Right renal cortex interstitium (tissue), 3 donors: ENCODE data around the gene KAT6B. TPM values are rescaled to one million over a fixed set of nuclear protein-coding genes. Genes with fewer than 3 reads are reported as not detected.

Experiments
- DNase-seq, 3 donors: peaks; one replicate each; pipeline ENCODE4 v3.0.0-alpha.2; 2013; ENCODE audit warnings: low read depth in 3 of 3, low spot score in 2 of 3
- polyA plus RNA-seq, 3 donors: library from polyadenylated mRNA; unstranded; fragments of 120-200 nt; gene quantifications; one replicate each; pipeline ENCODE4 v1.2.1, GENCODE V29; 2013; ENCODE audit not compliant: insufficient read length in 3 of 3

The KAT6B gene
- polyA plus RNA-seq, 3 donors, result 43.6 to 47.8 (median 45.9) TPM

DNA sequence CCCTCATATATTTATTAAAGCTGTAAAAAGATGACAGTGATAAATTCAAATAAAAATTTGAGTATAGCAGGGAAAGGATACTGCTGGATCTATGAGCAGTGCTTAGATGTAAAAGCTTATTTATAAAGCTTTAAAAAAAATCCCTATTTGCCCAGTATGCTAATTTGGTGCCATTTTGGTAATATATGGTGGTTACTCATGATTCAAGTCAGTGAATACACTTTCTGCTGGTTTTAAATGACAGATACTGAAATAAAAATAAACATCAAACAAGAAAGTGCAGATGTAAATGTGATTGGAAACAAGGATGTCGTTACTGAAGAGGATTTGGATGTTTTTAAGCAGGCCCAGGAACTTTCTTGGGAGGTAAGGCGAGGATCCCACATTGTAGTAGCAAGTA, 150.7 kb downstream of the KAT6B start:
- no peak for DNase-seq

GRCh38 chr10:74977913-74978847, 151.8 kb downstream of the KAT6B start:
- DNase-seq, result no peak

GRCh38 chr10:74981831-74982633, 155.6 kb downstream of the KAT6B start:
- no peak for DNase-seq

DNA sequence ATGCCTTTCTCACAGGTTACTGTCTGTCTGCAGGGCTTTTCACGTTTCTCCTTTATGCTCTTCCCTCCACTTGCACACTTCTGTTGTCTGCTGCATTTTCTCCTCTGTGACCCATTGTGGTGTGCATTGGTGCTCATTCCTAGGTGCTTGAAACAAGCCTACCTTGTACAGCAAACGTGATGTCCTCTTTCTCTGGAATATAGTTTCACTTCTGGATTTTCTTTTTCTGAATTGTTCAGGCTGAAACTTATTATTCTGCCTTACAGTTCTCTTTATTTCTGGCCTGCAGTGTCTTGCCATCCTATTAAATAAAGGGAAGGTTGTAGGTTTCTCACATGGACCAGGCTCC, 156.2 kb downstream of the KAT6B start:
- no peak for DNase-seq

DNA sequence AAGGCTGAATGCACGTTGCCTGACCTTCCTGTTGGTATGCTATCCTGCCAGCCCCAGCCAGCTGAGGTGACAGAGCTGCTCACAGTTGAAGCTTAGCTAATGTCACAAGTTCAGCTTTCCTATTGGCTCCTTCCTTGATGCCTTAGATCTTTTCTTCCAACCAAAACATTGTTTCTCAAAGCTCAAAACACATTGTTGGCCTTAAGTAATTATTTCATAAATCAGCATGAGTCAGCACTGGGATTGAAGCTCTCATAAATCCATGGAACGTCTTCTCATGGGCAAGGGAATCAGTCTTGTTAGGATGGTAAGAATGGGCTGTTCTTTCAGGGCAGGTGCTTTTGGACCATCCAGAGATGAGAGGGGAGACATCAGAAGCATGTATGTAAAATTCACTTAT, 157.0 kb downstream of the KAT6B start:
- DNase-seq, result no peak

GRCh38 chr10:74987339-74988053, 161.1 kb downstream of the KAT6B start:
- DNase-seq, result no peak

DNA sequence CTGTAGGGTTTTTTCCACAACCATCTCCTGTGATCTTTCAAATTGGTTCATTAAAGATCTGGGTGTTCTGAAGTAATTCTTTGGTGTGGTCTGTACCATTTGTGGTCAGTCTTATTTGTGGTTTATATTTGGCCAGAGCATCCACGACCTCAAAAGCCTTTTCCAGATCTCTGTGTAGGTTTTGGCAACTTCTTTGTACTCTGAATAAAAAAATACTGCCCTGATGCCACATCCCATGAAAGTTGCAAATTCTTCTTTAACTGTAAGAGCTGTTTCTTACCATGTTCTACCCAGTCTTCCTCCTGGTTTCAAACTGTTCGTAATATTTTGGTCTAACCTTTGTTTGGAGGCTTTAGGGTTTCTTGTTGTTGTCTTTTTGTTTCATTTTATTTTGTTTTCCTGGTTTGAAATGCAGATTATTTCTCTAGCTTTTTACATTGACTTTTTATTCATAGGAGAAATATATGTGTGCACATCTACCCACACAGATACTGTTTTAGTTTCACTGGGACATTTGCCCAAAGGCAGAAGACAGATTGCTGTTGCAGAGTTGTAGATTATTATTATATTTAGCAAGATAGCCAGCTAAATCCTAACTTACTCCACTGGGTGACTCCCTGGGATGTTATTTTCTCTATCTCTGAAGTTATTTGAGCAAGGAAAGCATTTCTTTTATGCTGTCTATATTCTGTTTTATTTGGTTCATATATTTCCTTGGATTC, 161.8 kb downstream of the KAT6B start:
- no peak for DNase-seq

DNA sequence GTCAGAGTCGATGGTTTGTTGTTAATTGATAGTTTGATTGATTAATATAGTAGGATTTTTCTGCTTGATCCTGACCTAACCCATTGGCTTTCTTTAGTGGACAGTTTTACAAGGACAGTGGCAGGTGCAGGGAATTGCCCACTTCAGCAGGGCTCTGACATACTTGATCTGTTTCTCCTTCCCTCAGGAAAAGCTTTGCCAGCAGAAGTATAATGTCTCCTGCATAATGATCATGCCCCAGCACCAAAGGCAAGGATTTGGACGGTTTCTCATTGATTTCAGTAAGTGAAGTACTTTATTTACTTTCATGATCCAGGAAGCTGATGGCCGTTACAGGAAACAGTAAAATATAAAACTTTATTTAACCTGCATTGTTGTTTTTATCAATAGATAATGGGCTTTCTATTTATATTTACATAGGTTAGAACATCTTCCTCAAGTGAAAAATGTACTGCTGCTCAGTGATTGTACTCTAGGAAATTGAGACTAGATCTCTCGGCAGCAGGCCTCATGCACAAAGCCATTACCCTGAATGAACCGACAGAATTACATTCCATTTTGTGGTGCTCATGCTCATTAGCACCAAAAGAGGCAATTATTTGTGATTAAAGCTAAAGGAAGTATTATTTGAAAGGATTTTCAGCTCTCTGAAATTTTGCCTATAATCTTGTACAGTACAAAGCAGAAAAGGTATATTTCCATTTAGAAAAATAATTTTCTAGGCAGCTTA, 162.6 kb downstream of the KAT6B start:
- no peak for DNase-seq

- DNase-seq, result no peak
Observed at GRCh38 chr10:74991435-74991834, 165.0 kb downstream of the KAT6B start.

DNA sequence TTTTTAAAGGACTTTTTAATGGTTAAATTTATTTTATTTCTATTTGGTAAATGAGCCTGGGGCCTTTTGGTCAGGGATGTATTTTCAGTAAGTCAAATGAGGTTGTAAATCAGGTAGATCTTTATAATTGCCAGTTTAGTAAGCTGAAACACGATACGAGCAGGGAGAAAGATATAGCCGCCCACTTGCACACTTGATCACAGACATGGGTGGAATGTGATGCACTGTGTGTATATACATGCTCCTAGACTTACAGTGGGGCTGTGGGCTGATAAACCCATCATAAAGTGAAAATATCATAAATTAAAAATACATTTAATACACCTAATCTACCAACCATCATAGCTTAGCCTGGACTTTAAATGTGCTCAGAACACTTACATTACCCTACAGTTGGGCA, 165.7 kb downstream of the KAT6B start:
- no peak for DNase-seq

GRCh38 chr10:74993649-74994048, 167.2 kb downstream of the KAT6B start:
- DNase-seq, result no peak

- DNase-seq, result no peak
Observed at GRCh38 chr10:74994854-74995253, 168.5 kb downstream of the KAT6B start.

DNA sequence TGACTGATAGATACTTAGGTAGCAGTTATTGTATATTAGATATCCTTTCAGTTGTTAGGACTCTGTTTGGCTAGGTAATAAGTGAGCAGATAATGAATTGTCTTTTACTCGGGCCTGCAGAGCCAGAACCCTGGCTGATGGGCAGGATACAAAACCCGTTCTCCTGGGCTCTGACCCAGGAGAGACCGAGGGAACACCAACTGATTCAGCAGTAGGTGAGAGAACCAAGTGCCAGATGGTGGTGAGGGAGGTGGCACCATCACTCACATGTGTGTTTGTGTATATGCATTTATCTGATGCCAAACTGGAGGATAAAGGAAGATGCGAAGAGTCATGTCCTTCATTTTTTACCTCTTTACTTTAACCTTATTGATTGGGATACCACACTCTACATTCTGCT, 169.4 kb downstream of the KAT6B start:
- no peak for DNase-seq

DNA sequence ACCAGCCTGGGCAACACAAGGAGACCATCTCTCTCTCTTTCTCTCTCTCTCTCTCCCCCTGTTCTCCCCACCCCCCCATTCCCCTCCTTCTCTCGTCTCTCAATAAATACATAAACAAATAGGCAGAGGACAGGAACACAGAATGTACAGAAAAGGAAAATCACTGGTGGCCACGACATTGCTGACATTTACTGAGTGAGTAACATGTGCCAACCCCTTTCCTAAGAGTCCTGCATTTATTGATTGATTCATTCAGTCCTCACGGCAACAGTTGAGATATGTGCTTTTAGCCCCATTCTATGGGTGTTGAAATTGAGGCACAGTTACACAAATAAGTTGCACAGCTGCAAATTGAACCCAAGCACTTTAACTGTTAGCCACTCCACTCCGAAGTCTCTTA, 170.8 kb downstream of the KAT6B start:
- no peak for DNase-seq

GRCh38 chr10:75000748-75001321, 174.4 kb downstream of the KAT6B start:
- no peak for DNase-seq

DNA sequence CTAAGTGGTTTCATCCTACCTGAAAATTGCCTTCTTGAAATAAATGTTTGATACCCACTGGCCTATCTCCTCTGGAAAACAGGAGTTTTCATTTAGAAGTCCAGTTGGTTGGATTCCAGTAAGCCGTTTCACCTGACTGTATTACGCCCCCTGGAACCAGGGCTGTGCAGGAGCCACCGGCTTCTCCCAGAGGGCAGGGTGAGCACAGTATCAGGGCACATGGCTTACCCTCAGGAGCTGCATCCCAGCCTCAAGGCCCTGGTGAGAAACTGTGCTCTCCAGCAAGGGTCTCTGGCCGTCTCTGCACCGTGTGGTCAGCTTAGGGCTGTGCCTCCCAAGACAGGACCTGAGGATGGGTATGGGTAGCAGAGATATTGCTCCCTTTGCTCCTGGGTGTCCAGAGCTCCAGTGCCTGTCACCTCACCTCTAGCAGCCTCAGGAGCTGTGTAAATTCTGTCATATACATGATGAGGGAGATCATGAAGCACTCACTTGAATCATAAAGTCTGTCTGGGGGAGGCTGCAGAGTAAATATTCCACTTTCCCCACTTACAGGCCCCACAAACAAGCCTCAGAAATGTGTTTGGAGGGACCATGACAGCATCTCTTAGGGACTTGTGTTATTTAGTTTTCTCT, 175.4 kb downstream of the KAT6B start:
- no peak for DNase-seq

- no peak for DNase-seq
Observed at GRCh38 chr10:75002351-75002725, 175.9 kb downstream of the KAT6B start.

DNA sequence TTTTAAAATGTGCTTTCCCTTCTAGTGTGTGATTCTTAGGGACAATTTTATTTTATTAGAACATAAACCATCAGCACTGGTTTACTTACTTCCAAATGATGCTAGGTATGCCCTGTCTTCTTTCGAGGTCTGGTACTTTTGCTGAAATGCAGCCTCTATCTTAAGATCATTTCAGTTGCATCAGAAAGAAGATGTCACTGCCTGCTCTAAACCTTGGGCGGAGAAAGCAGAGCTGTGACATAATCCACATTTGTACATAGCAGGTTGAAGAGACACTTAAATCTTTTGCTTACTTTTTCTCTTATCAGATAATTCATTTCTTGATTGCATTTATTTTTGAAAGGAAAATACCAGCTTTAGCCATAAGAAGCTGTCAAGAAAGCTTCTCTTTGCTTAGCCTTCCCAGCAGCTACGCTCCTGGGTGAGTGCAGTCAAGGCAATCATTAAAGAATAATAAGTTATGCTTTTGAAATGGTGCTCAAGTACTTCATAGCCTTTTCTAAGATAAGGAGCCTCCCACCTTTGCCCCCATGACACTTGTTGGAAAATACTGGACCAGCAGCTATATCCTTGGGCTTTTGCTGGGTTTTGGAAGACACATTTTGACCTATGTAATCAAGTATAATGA, 176.7 kb downstream of the KAT6B start:
- DNase-seq, result no peak

DNA sequence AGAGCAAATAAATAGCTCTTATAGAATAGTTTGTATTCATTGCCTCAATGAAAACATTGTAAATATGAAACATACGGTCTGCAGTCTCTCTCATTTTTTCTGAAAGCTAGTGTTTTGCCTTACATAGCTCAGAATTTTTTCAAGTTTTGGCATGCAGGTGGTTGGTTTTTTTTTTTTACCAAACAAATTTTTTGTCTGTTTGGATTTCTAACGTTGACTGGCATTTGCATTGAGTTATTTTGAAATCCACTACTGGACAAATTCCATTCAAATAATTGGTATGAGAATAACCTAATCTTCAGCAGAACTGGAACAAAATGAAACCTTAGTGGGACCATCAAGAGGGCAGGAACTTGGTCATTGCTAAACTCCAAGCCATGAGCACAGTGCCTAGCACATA, 177.5 kb downstream of the KAT6B start:
- no peak for DNase-seq
